Neuronal stem cell (in vitro differentiated cells): ENCODE data around the gene ATP11C. TPM values are rescaled to one million over a fixed set of nuclear protein-coding genes. Genes with fewer than 3 reads are reported as not detected.

Source experiments
- DNase-seq: peaks from one replicate; pipeline ENCODE4 v3.0.0-alpha.2; 2013; ENCODE audit warnings: low spot score
- H2AFZ ChIP-seq: one replicate; pipeline ENCODE4 v1.6.1; 2013; ENCODE audit warnings: mild to moderate bottlenecking, low read length, inconsistent platforms
- H2AK5ac ChIP-seq: 2 replicates; pipeline ENCODE4 v1.6.1; 2013; ENCODE audit warnings: low read depth, mild to moderate bottlenecking, inconsistent platforms, low read length, moderate library complexity, mixed read lengths
- H2BK120ac ChIP-seq: 2 replicates; pipeline ENCODE4 v1.6.1; 2013; ENCODE audit warnings: low read depth, mild to moderate bottlenecking, inconsistent platforms, low read length, moderate library complexity, mixed read lengths
- H2BK12ac ChIP-seq: one replicate; pipeline ENCODE4 v1.6.1; 2013; ENCODE audit warnings: low read length, inconsistent platforms
- H2BK15ac ChIP-seq: 2 replicates; pipeline ENCODE4 v1.6.1; 2013; ENCODE audit warnings: mild to moderate bottlenecking, low read length, inconsistent platforms, mixed read lengths
- H2BK5ac ChIP-seq: one replicate; pipeline ENCODE4 v1.6.1; 2013; ENCODE audit warnings: inconsistent platforms, mild to moderate bottlenecking, low read length, moderate library complexity
- H3K14ac ChIP-seq: one replicate; pipeline ENCODE4 v1.6.1; 2013; ENCODE audit warnings: low read length, inconsistent platforms
- H3K18ac ChIP-seq: 2 replicates; pipeline ENCODE4 v1.6.1; 2013; ENCODE audit warnings: low read length, inconsistent platforms
- H3K23ac ChIP-seq: 2 replicates; pipeline ENCODE4 v1.6.1; 2013; ENCODE audit warnings: low read depth, mild to moderate bottlenecking, mixed read lengths, low read length, inconsistent platforms; ENCODE audit not compliant: poor library complexity
- H3K27ac ChIP-seq: replicated peaks from 3 replicates; pipeline ENCODE4 v1.5.1; 2013; ENCODE audit warnings: low read length, inconsistent platforms
- H3K27me3 ChIP-seq, 3 experiments: 2 replicates each; pipeline ENCODE4 v1.6.1; 2013; ENCODE audit warnings: low read length in 3 of 3, mild to moderate bottlenecking in 2 of 3, inconsistent platforms in 1 of 3, low read depth in 1 of 3, mixed read lengths in 1 of 3, moderate library complexity in 1 of 3; ENCODE audit not compliant: control insufficient read depth in 3 of 3, insufficient read depth in 3 of 3
- H3K36me3 ChIP-seq, 2 donors: replicated peaks in 1 of 2; 2 replicates each; pipeline ENCODE4 v1.6.1; 2013; ENCODE audit warnings: low read length in 2 of 2; ENCODE audit not compliant: control insufficient read depth in 2 of 2, insufficient read depth in 2 of 2
- H3K4ac ChIP-seq: 2 replicates; pipeline ENCODE4 v1.6.1; 2013; ENCODE audit warnings: inconsistent platforms, mild to moderate bottlenecking, low read length, moderate library complexity
- H3K4me1 ChIP-seq, 2 donors: 1 replicate in 1 of 2; 2 replicates in 1 of 2; pipeline ENCODE4 v1.6.1; 2013; ENCODE audit warnings: low read length in 2 of 2, low read depth in 1 of 2; ENCODE audit not compliant: control insufficient read depth in 2 of 2, insufficient read depth in 1 of 2
- H3K4me2 ChIP-seq: one replicate; pipeline ENCODE4 v1.6.1; 2013; ENCODE audit warnings: mild to moderate bottlenecking, low read length, inconsistent platforms; ENCODE audit not compliant: insufficient read depth, poor library complexity, severe bottlenecking
- H3K4me3 ChIP-seq, 2 donors: 2 replicates each; pipeline ENCODE4 v1.5.1; 2013; ENCODE audit warnings: low read length in 2 of 2, mild to moderate bottlenecking in 2 of 2, inconsistent platforms in 1 of 2, moderate library complexity in 1 of 2
- H3K79me1 ChIP-seq: one replicate; pipeline ENCODE4 v1.6.1; 2013; ENCODE audit warnings: low read depth, mild to moderate bottlenecking, inconsistent platforms, low read length, moderate library complexity
- H3K9ac ChIP-seq: one replicate; pipeline ENCODE4 v1.6.1; 2013; ENCODE audit warnings: mild to moderate bottlenecking, low read depth, low read length, inconsistent platforms; ENCODE audit not compliant: poor library complexity
- H3K9me3 ChIP-seq, 2 donors: replicated peaks in 1 of 2; 2 replicates each; pipeline versions ENCODE3 to v1.6.1; 2013; ENCODE audit warnings: low read length in 2 of 2, mild to moderate bottlenecking in 2 of 2, inconsistent platforms in 1 of 2, low read depth in 1 of 2, mixed read lengths in 1 of 2, moderate library complexity in 1 of 2; ENCODE audit not compliant: control insufficient read depth in 2 of 2, insufficient read depth in 1 of 2
- H4K8ac ChIP-seq: one replicate; pipeline ENCODE4 v1.6.1; 2013; ENCODE audit warnings: low read depth, mild to moderate bottlenecking, inconsistent platforms, low read length, moderate library complexity
- H4K91ac ChIP-seq: one replicate; pipeline ENCODE4 v1.6.1; 2013; ENCODE audit warnings: low read length, low read depth, mild to moderate bottlenecking, inconsistent platforms; ENCODE audit not compliant: poor library complexity
- WGBS, 2 donors: extraction: QIAGEN DNeasy Blood & Tissue Kit; methylation state at CpG; one replicate each; pipeline ENCODE4 v1.1.7; 2013; ENCODE audit warnings: missing lambda C conversion rate in 2 of 2, mixed read lengths in 1 of 2; ENCODE audit not compliant: insufficient read length in 2 of 2, insufficient replicate concordance in 1 of 2; ENCODE audit errors: extremely low coverage in 2 of 2; 5-methylcytosine and 5-hydroxymethylcytosine counted together
- polyA plus RNA-seq, 2 experiments: library from polyadenylated mRNA; stranded (reverse); fragments of 200-250 nt; gene quantifications; one replicate each; pipeline ENCODE4 v1.2.3, GENCODE V29; 2013

The ATP11C gene
- 16.8 TPM for polyA plus RNA-seq (2013, experiment 1 of 2)
- polyA plus RNA-seq (2013, experiment 2 of 2), result 17.3 TPM

DNA sequence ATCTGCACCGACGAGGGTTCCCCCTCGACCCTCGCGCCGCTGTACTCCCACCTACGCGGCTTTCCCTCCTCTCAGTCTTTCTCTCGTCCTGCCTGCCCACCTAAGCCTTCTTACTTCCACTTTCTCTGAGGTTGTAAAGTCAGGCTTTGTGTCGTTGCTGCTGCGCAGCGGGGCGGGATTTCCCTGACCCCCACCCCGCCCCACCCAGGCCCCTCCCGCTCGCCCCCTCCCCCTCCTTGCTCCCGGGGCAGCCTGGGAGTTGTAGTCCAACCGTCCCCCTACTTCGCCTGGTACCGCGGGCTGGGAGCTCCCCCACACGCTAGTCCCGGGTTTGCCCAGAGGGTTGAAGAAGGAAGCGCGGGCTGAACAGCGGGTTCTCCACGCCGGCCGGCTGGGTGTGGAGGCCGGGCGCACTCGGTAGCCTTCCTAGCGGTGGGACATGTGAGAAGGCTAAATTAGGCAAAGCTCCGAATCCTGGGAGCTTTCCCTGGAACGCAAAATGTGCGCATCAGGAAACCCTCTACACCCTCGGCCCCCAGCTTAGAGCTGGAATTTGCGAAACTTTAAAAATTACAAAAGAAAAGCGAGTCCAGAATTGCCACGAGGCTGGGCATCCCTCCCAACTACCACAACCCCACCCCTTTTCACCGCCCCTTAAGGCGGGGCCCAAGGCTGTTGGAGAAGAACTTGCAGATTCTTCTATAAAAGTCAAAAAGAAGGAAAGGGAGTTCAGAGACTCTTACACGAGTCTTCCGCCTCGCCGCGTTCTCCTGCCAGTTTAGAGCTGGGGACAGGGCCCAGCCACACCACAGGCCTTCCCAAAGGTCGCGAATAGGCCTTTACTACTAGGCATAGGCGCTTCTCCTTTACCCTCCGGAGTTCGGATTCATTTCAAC is at the start of gene ATP11C:
ATP11C (minus strand) TSS at position 153 of the 896 bp plus-strand sequence. CDS start 1,011 bp downstream, outside the sequence.
- Histone ChIP-seq H3K36me3 (no peaks in the 10 kb centered on the region), H2BK15ac (no peak within 1 kb of the TSS), H3K9ac (peak within 1 kb of the TSS; percentile 96), H3K27ac (peak within 1 kb of the TSS; percentile 92), H2BK12ac (no peak within 1 kb of the TSS), H3K4me3 (peak within 1 kb of the TSS; percentile 69 to 95), H3K4me1 (peaks cover 4 to 5% of the 10 kb centered on the region in 2 donors), H2BK120ac (no peak within 1 kb of the TSS), H3K14ac (no peak within 1 kb of the TSS), H3K9me3 (no peaks in the 10 kb centered on the region), H4K8ac (no peak within 1 kb of the TSS), H3K27me3 (no peaks in the 10 kb centered on the region), H3K79me1 (peaks cover 1% of the 10 kb centered on the region), H3K18ac (peak within 1 kb of the TSS; percentile 94), H2BK5ac (peak within 1 kb of the TSS; percentile 13), H3K4ac (no peak within 1 kb of the TSS), H4K91ac (no peak within 1 kb of the TSS), H3K23ac (peak within 1 kb of the TSS; percentile 80), H2AK5ac (no peak within 1 kb of the TSS), H3K4me2 (peak within 1 kb of the TSS; percentile 77), H2AFZ (peak within 1 kb of the TSS; percentile 97)
- WGBS, 2 donors, result no CpG with 5 or more reads among the region's 52 CpGs
- peak; percentile 74 for DNase-seq

- no peak overlapping the region for H3K9ac ChIP-seq
- H2BK15ac ChIP-seq, result no peak overlapping the region
- H2AK5ac ChIP-seq, result no peak overlapping the region
- no peaks in the 10 kb centered on the region for H3K36me3 ChIP-seq
- H2BK12ac ChIP-seq, result no peak overlapping the region
- DNase-seq, result no peak
- H3K4me1 ChIP-seq, result no peaks in the 10 kb centered on the region
- H3K4me2 ChIP-seq, result no peak overlapping the region
- H3K23ac ChIP-seq, result no peak overlapping the region
- H3K27me3 ChIP-seq, result peaks cover 0 to 6% (median 0%) of the 10 kb centered on the region in 3 experiments
- no peak overlapping the region for H3K14ac ChIP-seq
- no peak overlapping the region for H4K8ac ChIP-seq
- no peak overlapping the region for H2AFZ ChIP-seq
- no peak overlapping the region for H2BK5ac ChIP-seq
- H3K9me3 ChIP-seq, result no peaks in the 10 kb centered on the region
- H3K4me3 ChIP-seq, result no peak overlapping the region
- no peak overlapping the region for H3K4ac ChIP-seq
- no peak overlapping the region for H2BK120ac ChIP-seq
- no peaks in the 10 kb centered on the region for H3K79me1 ChIP-seq
- H3K27ac ChIP-seq, result no peak overlapping the region
- WGBS, 2 donors, result no CpG with 5 or more reads among the region's 3 CpGs
- no peak overlapping the region for H4K91ac ChIP-seq
- no peak overlapping the region for H3K18ac ChIP-seq
Observed at GRCh38 chrX:139974471-139974870, 41.6 kb upstream of the ATP11C start.

DNA sequence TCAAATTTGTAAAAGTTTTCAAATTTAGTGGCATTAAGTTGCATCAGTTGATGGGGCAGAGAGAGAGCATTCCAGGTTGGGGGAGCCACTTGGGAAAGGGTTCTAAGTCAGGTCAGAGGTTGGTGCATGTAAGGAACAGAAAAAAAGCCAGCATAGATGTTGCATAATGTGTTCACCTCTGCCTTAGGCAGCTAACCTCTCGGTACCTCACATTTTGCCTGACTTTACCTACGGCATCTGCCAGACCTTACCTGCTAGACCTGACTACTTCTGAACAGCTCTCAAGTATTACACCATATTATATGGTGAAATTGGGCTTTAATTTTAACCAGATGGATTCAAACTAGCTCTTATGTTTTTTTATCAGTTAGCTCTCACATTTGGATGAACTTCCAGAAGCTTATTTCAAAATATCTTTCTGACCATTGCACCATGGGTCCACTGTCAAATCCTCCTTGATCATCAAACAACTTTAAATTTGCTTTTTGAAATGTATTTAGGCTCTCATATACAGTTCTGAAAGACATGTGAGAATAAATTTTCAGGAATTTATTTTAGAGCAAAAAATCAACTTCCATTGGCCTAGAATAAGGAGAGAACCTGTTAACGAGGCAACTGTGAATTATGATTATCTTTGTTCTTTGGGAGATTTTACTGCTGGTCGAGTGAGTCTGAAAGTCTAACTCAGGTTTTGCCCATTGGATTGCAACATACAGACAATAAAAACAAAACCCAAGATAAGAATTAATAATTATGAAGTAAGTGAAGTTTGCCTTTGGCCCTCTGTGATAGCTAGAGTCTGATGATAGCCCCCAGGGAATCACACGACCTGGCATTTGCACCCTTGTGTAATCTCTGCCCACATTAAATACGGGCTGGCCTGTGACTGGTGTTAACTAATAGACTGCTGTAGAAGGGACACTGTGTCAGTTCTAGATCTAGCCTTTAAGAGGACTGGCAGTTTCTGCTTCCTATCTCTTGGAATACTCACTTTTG is 40.1 kb upstream of the ATP11C start:
- no peak overlapping the region for H3K4me3 ChIP-seq
- H4K91ac ChIP-seq, result no peak overlapping the region
- H3K14ac ChIP-seq, result no peak overlapping the region
- H3K9ac ChIP-seq, result no peak overlapping the region
- no peak overlapping the region for H2BK5ac ChIP-seq
- H3K9me3 ChIP-seq, result no peaks in the 10 kb centered on the region
- H2AFZ ChIP-seq, result no peak overlapping the region
- no peak overlapping the region for H2BK12ac ChIP-seq
- no peaks in the 10 kb centered on the region for H3K79me1 ChIP-seq
- no peaks in the 10 kb centered on the region for H3K4me1 ChIP-seq
- no peak overlapping the region for H3K27ac ChIP-seq
- no peak overlapping the region for H2BK15ac ChIP-seq
- H3K36me3 ChIP-seq, result no peaks in the 10 kb centered on the region
- H2BK120ac ChIP-seq, result no peak overlapping the region
- WGBS, 2 donors, result no CpG with 5 or more reads among the region's 6 CpGs
- no peak overlapping the region for H3K23ac ChIP-seq
- no peak overlapping the region for H3K4me2 ChIP-seq
- H2AK5ac ChIP-seq, result no peak overlapping the region
- peaks cover 0 to 6% (median 0%) of the 10 kb centered on the region in 3 experiments for H3K27me3 ChIP-seq
- H4K8ac ChIP-seq, result no peak overlapping the region
- DNase-seq, result no peak
- no peak overlapping the region for H3K4ac ChIP-seq
- no peak overlapping the region for H3K18ac ChIP-seq
